Myocyte (in vitro differentiated cells): ENCODE data around the gene LKAAEAR1. TPM values are rescaled to one million over a fixed set of nuclear protein-coding genes. Genes with fewer than 3 reads are reported as not detected.

Experiments
- DNase-seq: peaks from one replicate; pipeline ENCODE4 v3.0.0-alpha.2; 2012; ENCODE audit warnings: low read depth
- total RNA-seq: library from RNA; depleted of rRNA; stranded (reverse); fragments of >200 nt; gene quantifications from 2 replicates; pipeline ENCODE4 v1.2.3, GENCODE V29; 2014

LKAAEAR1 gene
- total RNA-seq, 1 donor from 2014 or later, result 0.24 TPM

GRCh38 chr20:64068386-64069208 is 15.6 kb downstream of the LKAAEAR1 start:
- DNase-seq, result peak; percentile 45

- DNase-seq, result no peak
Measured at GRCh38 chr20:64067733-64068307, 16.4 kb downstream of the LKAAEAR1 start.

GRCh38 chr20:64067005-64067632 is 17.1 kb downstream of the LKAAEAR1 start:
- no peak for DNase-seq

- DNase-seq, result peak; percentile 73
Measured at GRCh38 chr20:64065974-64066343, 18.2 kb downstream of the LKAAEAR1 start.

DNA sequence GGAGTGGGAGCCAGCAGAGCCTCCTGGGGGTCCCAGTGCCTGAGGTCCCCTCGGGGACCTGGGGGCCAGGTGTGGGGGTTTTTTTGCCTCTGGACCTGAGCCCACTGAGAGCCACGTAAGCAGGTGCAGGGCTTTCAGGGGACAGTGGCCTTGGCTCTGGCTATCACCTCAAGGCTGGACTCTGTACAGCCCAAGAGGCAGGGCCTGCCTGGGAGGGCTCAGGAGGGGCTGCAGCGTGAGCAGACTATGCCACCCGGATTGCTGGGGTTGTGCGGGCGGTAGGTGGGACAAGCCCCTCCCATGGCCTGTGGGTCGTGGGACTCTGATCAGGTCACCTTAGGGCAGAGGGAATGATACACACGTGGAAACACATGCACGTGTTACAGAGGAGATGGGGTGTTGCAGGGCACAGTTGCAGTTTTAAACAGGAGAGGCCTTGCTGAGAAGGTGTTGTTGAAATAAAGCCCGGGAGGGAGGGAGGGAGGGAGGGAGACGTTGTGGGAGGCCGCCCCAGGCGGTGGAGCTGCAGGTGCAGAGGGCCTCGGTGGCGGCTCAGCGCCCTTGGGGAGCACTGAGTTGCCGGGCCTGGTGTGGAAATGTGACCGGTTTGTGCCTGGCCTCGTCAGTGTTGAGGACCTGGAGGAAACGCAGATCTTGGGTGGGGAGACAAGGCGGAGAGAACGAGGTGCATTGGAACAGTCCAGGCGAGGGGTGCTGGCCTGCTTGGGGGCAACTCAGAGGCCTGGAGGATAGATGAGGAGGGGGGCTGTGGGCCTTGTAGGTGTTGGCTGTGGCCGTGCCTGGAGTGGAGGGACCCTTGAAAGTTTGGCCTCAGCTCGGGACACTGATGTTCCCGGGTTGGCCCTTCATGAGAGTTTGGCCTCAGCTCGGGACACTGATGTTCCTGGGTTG is 18.9 kb downstream of the LKAAEAR1 start:
- no peak for DNase-seq

DNA sequence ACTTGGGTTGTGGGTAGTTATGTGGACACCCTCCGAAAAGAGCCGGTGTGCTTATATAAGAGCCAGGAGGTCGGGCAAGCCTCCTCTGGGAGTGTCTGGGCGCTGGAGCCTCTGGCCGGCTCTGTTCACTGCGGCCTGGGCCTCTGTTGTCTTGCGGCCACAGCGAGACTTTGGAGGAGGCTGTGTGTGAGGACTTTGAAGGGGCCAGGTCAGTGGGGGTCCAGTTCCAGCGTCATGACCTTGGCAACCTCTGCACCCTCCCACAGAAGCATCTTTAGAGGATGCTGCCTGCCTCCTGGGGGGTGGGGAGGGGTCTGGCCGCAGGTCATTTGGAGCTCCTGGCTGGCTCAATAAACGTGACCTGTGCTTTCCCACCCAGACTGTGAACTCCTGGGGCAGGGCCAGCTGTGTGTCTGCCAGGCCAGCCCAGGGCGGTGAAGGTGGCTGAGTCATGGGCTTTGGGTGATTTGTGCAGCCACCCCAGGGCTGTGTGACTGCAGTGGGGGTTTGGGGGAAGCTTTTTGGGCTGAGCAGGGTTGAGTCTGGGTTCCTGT is 20.0 kb downstream of the LKAAEAR1 start:
- peak; percentile 51 for DNase-seq

- no peak for DNase-seq
Measured at GRCh38 chr20:64063389-64064144, 20.6 kb downstream of the LKAAEAR1 start.

DNA sequence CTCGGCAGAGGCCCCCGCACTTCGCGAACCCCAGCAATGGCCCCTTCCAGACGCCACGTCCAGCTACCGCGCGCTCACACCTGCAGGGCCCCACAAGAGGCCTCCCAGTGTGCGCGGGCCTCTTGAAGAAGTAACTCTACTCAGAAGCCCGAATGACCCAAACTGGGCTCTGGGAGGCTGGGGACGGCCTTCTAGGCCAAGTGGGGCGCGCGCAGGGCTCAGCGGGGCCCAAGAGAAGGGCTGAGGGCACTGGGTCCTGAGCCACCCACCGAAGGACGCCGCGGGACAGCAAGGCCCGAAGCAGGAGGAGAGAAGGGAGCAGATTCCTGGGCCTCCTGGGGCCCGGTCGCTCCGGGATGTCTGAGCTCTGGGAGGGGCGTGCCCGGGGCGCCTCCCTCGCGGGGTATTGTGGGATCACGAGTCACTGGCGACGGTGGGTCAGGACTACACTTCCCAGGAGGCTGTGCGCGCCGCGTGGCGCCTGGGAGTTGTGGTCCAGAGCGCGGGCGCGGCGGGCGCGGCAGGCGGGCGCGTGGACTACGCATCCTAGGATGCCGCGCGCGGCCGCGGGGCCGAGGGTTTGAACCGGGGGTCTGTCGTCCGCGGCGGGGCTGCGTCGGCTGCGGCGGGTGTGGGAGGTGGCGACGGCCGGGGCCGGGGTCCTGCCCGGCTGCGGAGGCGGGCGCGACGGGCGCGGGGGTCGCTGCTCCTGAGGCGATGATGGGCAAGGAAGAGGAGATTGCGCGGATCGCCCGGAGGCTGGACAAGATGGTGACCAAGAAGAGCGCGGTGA is 21.4 kb downstream of the LKAAEAR1 start, which contains the start of gene TCEA2:
Gene TCEA2, plus strand, starts transcription at position 603 of the 793 bp plus-strand sequence. Its CDS starts 115 bp downstream, at position 718.
- peak; percentile 98 for DNase-seq

GRCh38 chr20:64062276-64062595 is 22.0 kb downstream of the LKAAEAR1 start:
- no peak for DNase-seq

GRCh38 chr20:64058536-64058935 is 25.7 kb downstream of the LKAAEAR1 start:
- no peak for DNase-seq

DNA sequence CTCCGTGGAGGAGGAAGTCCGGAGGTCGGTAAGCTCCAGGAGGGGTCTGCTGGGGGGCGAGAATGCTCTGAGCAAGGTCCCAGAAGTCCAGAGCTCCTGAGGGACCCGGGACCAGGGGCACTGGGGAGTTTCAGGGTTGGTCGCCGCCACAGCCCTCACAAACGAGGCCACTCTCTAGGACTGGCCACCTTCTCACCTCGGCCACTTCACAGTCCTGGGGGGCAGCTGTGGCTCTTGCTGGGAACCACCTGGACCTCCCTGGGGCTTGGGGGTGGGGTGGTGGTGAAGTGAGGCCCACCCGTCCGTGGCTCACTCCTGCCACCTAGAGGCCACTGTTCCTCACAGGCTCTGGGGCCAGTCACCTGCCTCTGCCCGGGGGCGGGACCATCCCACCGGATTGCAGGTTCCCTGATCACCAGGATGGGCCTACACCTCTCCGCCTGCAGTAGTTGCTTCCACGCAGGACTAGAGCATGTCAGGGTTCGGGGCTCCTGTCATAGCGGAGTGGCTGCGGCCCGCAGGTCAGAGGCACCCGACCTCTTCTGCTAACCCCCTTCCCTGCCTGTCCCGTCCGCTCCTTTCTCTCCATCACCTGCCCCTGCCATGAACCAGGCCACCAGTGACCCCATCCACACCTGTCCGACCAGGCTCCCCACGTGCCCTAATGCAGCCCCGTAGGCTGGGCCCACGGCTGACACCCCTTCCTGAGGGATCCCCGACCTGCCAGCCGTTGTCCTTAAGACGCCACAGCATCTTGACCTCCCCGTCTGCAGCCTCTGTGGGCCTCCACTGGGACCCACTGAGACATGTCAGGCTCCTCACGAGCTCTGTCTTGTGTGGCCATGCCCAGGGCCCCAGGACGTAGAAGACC is 26.3 kb downstream of the LKAAEAR1 start:
- DNase-seq, result peak; percentile 57

DNA sequence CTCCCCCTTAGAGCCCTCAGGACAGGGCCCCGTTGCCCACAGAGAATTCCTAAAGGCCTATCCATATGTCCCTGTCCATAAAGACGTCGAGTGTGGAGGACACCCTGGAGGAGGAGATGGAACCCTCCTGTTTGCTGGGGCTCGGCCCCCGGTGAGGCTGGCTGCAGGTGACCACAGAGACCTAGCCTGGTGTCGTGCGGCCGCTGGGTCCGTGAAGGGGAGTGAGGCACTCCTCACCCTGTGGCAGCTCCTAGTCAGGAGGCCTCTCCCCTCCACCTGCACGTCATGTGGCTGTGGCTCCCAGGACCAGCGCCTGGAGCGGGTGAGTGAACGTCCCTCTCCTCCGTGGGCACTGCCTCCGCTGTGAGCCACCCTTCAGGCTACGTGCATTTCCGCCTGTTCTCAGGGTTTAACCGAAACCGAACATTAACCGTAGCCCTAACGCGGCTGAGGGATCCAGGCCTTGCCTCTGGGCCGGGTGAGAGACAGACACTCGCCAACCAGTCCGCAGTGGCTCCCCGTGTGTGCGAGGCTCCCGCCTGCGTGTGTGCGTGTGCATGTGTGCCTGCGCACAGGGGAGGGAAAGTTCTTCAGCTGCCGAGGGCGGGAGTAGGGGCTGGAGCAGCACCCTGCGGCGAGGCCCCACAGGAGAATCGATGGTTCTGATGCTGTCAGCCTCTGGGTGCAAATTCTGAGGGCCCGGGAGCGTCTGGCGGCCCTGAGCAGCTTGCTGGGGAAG is 27.1 kb downstream of the LKAAEAR1 start:
- no peak for DNase-seq

- no peak for DNase-seq
Measured at GRCh38 chr20:64056639-64056888, 27.6 kb downstream of the LKAAEAR1 start.

DNA sequence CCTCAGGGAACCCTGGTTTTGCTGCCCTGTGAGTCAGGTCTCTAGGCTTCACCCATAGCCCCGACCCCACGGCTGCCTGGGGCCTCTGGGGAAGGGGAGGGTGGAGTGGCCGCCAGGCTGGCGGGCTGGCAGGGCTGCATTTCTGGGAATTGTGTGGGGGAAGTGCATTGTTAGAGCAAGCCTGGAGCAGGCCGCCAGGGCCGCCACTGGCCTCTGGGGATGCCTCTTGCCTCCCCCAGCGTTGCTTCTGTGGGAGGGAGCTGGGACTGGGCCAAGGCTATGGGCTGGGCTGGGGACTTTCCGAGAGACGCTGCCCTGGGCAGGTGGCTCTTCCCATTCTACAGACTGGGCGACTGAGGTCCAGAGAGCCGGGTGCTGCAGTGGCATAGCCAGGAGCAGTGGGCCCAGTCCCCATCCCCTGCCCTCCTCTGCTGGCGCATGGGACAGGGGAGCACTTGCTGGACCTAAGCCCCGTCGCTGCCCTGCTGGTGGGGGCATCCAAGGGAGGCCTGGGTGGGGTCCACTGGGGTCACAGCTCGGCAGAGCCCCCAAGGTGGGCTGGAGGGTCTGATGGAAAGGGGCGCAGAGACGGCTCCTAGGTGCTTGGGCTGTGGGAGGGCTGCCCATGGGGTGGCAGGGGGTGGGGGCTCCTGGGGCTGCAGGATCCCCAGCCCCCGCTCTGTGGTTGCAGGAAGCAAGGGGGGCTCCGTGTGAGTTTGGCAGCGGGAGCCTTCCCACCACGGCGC is 28.1 kb downstream of the LKAAEAR1 start:
- no peak for DNase-seq

DNA sequence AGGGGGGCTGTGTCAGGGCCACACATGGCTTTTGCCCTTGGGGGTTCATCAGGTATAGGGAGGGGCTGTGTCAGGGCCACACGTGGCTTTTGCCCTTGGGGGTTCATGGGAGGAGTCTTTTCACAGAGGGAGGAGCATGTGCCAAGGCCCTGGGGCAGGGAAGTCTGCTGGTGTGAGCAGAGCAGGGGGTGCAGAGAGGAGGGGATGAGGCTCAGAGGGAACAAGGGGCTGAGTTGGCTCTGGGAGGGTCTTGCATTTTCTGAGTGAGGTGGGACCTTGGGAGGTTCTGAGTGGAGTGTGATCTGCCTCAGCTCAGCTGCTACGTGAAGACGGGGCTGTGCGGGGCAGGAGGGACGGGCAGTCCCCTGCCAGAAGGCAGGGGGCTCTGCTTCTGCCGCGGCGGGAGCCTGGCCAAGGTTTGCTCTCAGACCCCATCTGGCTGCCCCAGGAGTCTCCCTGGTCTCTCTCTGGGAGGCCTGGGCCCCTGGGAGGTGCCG is 28.8 kb downstream of the LKAAEAR1 start:
- DNase-seq, result no peak

DNA sequence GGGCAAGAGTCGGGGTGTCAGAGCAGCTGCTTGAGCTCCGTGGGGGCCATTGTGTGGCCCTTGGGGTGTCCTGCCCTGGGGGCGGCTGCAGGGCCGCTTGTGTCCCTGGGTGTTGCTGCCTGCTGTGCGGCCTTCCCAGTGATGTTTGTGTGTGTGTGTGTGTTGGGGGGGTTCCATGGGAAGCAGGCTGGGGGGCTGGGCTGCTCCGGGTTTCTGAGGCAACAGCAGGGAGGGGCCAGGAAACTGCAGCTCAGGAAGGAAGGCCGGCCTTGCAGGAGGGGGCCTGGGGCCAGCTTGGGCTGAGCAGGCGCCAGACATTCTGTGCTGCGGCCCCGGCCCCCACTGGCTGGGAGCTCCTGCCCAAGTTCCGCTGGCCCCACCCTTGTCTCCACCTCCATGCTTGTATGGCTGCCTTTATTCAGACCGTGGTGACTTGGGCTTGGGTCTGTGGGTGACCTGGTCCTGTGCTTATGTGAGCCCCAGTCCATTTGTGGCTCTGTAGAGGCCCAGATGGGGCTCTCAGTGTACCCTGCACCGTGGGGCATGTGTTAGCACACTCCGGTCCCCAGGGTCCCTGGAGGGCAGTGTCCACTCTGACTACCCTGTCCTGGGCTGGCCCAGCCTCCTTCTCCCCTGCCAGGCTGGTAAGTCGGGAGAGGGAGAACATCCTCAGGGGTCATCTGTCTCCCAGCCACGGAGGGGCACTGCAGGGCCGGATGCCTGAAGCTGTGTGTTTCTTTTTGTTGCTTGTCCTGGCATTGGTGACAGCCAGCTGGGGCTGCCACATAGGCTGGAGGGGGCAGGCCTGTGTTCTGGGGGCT is 30.1 kb downstream of the LKAAEAR1 start:
- DNase-seq, result peak; percentile 34
